Measurements from ENCODE around the gene ACE. TPM values are rescaled to one million over a fixed set of nuclear protein-coding genes. Genes with fewer than 3 reads are reported as not detected.

The ACE gene
- polyA plus RNA-seq (ENCODE audit: insufficient read length): 12.9 TPM

GRCh38 chr17:63476854-63477479, at the start of gene ACE:
TSS of gene ACE (plus strand) at chr17:63477061. CDS start at chr17:63477095, 34 bp downstream.
- DNase-seq: peak; percentile 34

DNA sequence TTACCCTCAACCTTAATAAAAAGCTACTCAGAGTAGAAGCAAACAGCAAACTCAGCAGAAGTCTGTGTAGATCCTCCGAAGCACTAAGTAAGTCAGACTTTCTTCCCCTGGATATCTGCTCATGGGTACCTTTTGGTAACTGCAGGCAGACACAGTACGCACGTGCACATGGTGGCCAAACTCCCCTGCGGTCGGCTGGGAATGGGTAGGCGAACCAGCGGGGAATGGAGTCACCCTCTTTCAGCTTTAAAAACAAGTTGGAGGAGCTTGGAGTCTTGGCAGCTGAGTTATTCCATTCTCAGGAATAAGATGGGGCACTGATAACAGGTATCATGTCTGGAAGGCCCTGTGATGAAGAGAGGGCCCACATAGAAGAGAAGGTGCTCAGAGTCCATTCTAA, 47.1 kb upstream of the ACE start:
- DNase-seq: no peak

GRCh38 chr17:63430223-63430622, 46.6 kb upstream of the ACE start:
- DNase-seq: no peak

DNA sequence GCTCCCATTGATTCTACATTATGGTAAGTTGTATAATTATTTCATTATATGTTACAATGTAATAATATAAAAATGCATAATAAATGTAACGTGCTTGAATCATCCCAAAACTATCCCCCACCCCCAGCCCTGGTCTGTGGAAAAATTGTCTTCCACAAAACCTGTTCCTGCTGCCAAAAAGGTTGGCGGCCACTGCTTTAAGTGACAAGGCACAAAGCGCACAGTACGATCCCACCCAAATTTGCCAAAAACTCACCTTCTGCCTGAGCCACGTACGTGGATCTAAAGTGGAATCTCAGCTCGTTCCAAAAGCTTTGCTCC, 45.3 kb upstream of the ACE start:
- DNase-seq: no peak

GRCh38 chr17:63431939-63432804, 44.7 kb upstream of the ACE start:
- DNase-seq: no peak

DNA sequence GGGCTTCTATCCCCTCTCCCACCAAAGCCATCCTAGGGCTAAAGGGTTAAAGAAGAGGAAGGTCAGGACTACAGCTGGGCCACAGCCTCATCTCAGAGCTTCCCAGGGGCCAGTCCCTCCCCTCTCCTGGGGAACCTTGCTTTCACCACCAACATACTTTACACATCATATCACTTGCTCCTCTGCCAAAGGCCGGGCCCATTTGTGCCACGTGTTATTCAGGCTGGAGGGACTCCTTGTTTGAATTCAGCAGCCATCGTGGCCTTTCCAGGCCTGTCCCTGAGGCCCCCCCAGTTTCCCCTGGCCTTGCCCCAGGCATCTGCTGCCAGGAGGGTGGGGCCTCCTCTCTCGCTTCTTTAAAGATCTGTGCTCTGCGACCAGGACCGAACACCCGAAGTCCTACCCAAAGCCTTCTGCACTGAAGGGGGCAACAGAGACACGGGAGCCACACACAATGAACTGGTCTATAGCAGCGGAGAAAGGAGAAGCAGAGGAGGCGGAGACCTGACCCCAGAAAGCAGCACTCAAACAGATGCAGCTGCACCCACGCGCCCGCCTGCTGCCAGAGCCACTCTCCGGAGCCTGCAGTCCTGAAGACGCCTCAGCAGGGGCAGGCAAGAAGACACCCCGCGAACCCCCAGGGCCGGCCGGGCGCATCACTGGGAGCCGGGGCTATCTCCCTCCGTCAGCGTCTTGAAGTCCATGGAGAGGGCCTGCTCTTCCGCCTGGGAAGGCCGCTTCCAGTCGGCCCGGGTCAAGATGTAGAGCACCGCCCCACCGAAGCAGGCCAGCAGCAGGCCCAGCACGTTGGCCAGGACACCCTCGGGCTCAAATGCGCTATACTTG, 42.9 kb upstream of the ACE start:
- DNase-seq: peak; percentile 74

DNA sequence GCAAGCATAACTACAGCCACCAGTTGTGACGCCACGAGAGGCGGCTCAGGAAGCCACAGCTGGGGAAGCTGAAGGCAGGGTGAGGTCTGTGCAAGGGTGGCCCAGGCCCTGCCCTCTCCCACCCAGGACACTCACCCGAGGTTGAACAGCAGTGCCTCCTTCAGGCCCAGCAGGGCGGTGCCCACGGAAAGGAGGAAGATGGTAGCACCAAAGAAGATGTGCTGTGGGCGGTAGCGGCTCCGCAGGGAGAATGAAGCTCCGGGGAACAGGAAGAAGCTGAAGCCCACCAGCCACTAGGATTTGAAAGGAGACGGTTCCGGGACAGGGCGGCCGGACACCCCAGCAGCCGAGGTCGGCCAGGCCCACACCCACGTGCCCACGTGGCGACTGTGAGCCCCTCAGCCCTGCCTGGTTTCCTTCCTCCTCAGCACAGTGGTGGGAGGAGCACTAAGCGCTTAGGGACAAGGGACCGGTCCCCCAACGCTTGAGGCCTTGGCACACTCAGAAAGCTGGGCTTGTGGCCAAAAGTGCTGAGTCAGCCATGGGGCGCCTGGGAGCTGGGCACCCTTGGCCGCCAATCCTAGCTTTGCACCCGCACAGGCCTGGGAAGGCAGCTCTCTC, 41.8 kb upstream of the ACE start:
- DNase-seq: no peak

- DNase-seq: no peak
Observed at GRCh38 chr17:63435681-63436522, 41.0 kb upstream of the ACE start.

GRCh38 chr17:63436523-63437110, 40.2 kb upstream of the ACE start:
- no peak for DNase-seq

DNA sequence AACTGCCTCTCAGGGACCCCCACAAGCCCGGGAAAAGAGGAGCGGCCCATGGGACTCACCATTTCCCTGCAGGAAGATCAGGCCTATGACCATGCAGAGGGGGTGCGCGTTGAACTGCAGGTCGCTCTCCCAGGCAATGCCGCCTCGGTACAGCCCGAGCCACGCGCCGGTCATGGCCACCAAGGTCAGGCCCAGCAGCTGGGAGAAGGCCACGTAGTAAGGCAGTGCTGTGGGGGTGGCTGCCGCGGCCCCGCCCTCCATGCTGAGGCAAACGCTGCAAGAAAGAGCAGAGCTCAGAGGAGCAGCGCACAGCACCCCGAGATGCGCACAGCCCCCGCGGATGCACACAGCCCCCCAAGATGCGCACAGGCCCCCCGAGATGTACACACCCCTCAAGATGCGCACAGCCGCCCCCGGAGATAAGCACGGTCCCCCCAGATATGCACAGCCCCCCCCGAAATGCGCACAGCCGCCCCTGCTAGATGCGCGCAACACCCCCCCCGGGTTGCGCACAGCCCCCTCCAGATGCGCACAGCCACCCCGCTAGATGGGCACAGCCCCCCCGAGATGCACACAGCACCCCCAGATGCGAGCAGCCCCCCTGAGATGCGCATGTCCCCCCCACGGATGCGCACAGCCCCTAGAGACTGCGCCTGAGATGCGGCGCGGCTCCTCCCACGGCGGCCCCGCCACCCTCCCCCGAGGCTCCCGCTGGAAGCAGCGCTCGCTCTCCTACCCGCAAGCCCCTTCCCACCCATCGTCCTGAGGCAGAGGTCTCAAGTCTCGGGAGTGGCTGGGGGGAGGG, 39.4 kb upstream of the ACE start:
- no peak for DNase-seq

GRCh38 chr17:63438092-63439051, 38.5 kb upstream of the ACE start:
- no peak for DNase-seq

DNA sequence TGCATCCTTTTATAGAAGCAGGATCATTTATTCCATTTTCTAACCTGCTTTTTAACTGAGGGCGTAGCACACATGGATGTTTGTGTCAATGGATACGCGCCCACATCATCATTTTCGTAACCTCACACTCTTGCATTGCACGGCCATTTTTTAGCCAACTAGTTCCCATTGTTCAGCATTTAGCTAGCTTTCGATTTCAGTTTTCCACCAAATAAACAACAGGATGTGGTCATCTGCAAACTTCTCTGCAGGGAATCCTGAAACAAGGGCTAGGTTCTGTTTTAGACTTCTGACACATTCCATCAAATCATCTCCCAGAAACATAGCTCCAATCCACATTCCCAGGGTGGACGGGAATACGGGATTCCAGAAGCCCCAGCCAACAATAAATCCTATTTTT, 37.2 kb upstream of the ACE start:
- no peak for DNase-seq

DNA sequence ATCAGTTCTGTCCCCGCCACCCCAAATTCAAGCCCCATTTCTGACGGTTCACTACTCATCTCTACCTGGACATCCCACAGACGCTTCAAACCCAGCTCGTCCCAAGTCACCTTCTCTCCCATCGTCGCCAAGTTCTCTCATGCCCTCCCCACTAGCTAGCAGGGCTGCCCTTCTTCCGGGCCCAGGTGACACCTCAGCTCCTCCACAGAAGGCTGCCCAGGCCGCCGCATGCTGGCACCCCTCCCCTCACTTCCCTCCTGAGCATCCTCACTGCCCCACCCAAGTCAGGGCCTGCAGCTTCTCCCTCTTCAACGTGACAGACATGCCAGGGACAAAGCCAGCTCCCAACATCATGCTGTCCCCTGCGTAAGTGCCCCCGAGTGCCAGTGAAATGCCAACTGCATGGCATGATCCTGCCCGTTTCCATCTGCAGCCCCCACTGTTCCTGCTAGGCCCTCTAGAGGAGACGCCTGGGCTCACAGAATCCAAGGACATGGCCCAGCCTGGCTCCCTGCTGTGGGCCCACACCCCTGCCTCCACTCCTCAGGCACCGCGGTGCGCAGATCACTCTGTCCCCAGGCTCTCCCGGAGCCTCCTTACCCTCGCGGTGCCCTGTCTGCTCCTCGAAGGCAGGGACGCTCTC, 36.6 kb upstream of the ACE start:
- DNase-seq: no peak

DNA sequence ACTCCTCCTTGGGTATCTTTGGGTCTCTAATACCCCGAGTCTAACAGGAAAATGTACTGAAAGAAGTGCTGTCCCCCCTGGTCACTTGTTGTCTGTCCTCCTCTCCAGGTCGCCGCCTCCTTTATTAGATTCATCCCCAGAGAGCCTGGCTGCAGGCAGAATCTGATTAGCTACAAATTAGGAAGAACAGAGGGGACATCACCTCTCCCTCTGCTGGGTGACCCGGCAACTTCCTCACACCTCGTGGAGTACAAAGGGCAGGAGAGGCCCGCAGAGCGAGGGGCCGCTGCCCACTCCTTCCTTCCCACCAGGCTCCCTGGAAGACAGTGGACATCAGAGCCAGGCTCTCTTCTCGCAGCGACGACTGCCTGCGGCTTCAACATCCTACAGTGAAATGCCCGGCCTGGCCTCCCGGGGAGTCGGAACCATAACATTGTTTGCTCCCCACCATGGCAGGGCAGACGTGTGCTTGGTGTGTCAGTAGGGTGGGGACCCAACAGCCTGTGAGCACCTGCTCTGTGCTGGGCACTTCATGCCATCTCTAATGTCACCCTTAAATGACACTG, 36.0 kb upstream of the ACE start:
- no peak for DNase-seq

DNA sequence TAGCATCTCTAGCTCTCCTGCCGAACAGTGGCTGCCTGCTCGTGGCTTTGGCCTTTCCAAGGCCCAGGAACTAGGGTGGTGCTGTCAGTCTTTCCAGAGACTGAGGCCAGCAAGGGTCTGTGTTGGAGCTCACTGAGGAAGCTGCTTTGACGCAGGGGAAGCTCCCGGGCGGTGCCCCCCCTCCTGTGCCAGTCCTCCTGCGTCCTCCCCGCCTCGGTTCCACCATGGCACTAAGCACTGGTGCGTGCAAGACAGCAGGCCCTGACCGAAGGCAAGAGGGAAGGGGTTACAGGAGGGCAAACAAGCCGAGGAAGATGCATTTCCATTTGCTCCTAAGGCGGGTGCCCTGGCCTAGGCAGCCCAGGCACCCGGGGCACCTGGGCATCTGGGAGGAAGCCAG, 35.2 kb upstream of the ACE start:
- no peak for DNase-seq

GRCh38 chr17:63442074-63442473, 34.8 kb upstream of the ACE start:
- no peak for DNase-seq

DNA sequence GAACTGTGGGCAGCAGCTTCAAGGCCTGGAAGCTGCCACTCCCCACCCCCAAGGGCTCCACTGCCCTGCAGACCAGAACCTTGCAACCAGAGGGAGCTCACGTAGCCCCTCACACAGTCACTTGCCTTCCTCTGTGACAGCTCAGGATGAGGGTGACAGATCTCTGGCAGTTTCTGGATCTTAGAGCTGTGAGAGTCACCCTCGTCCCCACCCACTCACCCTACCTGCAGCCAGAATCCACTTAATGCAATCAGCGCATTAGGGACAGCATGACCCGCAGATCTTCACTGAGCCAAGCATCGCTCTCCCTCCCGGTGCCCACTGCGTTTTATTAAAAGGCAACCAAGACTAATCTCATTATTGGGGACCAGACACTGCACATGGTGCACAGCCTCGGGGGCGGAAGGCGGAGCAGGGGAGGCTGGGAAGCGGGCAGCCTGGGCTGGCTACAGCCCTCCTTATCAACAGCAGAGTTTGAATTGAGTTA, 34.3 kb upstream of the ACE start:
- no peak for DNase-seq

DNA sequence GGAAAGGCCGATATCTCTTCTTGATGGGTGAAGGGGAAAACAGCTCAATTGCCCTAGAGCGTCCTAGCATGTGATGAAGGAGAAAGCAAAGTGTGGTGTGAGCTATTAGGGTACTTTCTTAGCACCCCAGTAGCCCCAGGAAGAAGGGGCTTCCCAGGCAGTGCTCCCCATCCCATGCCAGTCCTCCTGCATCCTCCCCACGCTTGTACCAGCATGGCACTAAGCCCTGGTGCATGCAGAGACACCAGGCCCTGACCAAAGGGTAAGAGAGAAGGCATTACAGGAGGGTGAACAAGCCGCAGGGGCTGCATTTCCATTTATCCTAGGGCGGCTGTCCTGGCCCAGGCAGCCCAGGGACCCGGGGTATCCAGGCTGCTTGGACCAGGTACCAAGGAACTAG, 33.8 kb upstream of the ACE start:
- DNase-seq: no peak

Measured in hindlimb muscle (tissue), 1 donor.